ENCODE results near the gene RAB26. TPM values are rescaled to one million over a fixed set of nuclear protein-coding genes. Genes with fewer than 3 reads are reported as not detected.

RAB26 gene
- total and polyA plus RNA-seq, 2 of the 13 experiments (the other 11 are each of a cell fraction or from before 2014, with no cell fraction given) = 0.86 to 3.6 TPM

- TF ChIP-seq SNAPC5 (CRISPR knock-in tag; IDR thresholded peaks at IDR 0.05; ENCODE audit: borderline replicate concordance) = no peak
- TF ChIP-seq ZNF335 (CRISPR knock-in tag; IDR thresholded peaks at IDR 0.05) = no peak
- TF ChIP-seq THYN1 (CRISPR knock-in tag; IDR thresholded peaks at IDR 0.05; ENCODE audit: borderline replicate concordance, low read depth) = no peak
- no peak for TF ChIP-seq CCDC6 (CRISPR knock-in tag; IDR thresholded peaks at IDR 0.05)
- TF ChIP-seq DRAP1 (CRISPR knock-in tag; IDR thresholded peaks at IDR 0.05) = 0 out of 2 replicates have a peak, but pooled peaks have one; percentile 11
- no peak for TF ChIP-seq MAF1 (CRISPR knock-in tag; IDR thresholded peaks at IDR 0.05; ENCODE audit: borderline replicate concordance)
- no peak for TF ChIP-seq EHMT2 (IDR thresholded peaks at IDR 0.05; ENCODE audit: borderline replicate concordance, low read depth, low read length)
- TF ChIP-seq HHEX (CRISPR knock-in tag; IDR thresholded peaks at IDR 0.05) = no peak
- TF ChIP-seq MAZ (IDR thresholded peaks at IDR 0.05; ENCODE audit: borderline replicate concordance, low read depth, low read length) = 0 out of 2 replicates have a peak, but pooled peaks have one; percentile 13
- 0 out of 2 replicates have a peak, but pooled peaks have one; percentile 24 for TF ChIP-seq MAZ (CRISPR knock-in tag; IDR thresholded peaks at IDR 0.05; ENCODE audit: low read depth)
- no peak for TF ChIP-seq IRF2 (CRISPR knock-in tag; IDR thresholded peaks at IDR 0.05)
- TF ChIP-seq TAF1 (CRISPR knock-in tag; IDR thresholded peaks at IDR 0.05) = no peak
- no peak for TF ChIP-seq ZSCAN25 (CRISPR knock-in tag; IDR thresholded peaks at IDR 0.05)
- TF ChIP-seq WIZ (CRISPR knock-in tag; IDR thresholded peaks at IDR 0.05) = no peak
- peak; percentile 20; the same call in 1 of the 2 replicates for TF ChIP-seq EED (CRISPR knock-in tag; IDR thresholded peaks at IDR 0.05)
- no peak; the same call in 1 of the 2 replicates for TF ChIP-seq SKIL (CRISPR knock-in tag; IDR thresholded peaks at IDR 0.05; ENCODE audit: borderline replicate concordance)
- TF ChIP-seq SNAI1 (CRISPR knock-in tag; IDR thresholded peaks at IDR 0.05; ENCODE audit: borderline replicate concordance) = 0 out of 2 replicates have a peak, but pooled peaks have one; percentile 27
- no peak for TF ChIP-seq HNRNPH1 (optimal IDR thresholded peaks at IDR 0.05; ENCODE audit: low read depth, low read length)
- TF ChIP-seq STAG1 (CRISPR knock-in tag; IDR thresholded peaks at IDR 0.05) = no peak
- TF ChIP-seq ZBTB34 (CRISPR knock-in tag; IDR thresholded peaks at IDR 0.05) = 0 out of 2 replicates have a peak, but pooled peaks have one; percentile 58
- TF ChIP-seq HBP1 (CRISPR knock-in tag; IDR thresholded peaks at IDR 0.05; ENCODE audit: low read depth) = no peak
- no peak for TF ChIP-seq MAFF (IDR thresholded peaks at IDR 0.05; ENCODE audit: low read depth, low read length)
- peak; percentile 69; the same call in 1 of the 2 replicates for TF ChIP-seq AKAP8 (CRISPR knock-in tag; IDR thresholded peaks at IDR 0.05)
- no peak for TF ChIP-seq ZSCAN29 (CRISPR knock-in tag; conservative IDR thresholded peaks at IDR 0.05)
- TF ChIP-seq ZNF225 (CRISPR knock-in tag; IDR thresholded peaks at IDR 0.05) = no peak
- no peak for TF ChIP-seq POLR2AphosphoS5 (IDR thresholded peaks at IDR 0.05; ENCODE audit: low read depth, low read length)
These were observed 14.9 kb downstream of the RAB26 start (continued) for GRCh38 chr16:2163211-2163881.
